Measurements from ENCODE around the gene GRID1.
"Not testable (repeated sequence)": the region's sequence is repeated elsewhere in the genome, so short reads cannot be mapped to it uniquely, and the experiment has no call there.

The GRID1 gene

DNA sequence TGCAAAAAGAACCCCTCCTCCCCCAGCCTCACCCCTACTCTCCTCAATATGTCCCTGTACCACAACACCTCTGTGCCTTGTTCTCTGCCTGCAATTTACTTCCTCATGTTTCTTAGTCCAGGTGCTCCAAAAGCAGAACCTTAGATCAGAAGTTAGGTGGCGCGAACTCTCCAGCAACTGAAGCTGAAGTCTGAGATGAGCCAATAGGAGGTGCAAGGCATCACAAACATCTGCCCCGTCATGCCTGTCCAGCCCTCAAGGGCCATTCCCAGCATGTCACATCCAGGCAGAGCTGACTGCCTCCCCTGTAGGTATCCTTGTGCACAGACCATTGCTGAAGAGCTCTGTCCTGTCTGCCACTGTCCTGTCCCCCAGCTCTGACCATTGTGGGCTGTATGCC is 508.8 kb downstream of the GRID1 start:
- DNase-seq, result no peak

DNA sequence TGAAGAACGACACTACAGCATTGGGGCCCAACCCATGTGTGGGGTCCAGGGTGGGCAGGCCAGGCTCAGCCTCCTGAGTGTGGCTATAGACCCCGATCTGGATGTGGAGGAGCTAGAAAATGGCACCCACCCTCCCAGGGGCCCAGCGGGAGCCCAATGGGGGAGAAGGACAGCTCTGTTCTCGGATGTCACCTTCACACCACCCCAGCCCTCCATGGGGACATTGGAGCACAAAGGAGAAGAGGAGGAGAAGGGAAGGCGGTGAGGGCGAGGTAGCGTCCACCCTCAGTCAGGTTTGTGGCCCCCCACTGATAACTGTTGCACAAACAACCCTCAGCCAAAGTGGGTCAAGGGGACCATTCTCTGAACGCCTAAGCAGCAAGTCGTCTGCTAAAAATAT is 509.3 kb downstream of the GRID1 start:
- DNase-seq, result no peak

DNA sequence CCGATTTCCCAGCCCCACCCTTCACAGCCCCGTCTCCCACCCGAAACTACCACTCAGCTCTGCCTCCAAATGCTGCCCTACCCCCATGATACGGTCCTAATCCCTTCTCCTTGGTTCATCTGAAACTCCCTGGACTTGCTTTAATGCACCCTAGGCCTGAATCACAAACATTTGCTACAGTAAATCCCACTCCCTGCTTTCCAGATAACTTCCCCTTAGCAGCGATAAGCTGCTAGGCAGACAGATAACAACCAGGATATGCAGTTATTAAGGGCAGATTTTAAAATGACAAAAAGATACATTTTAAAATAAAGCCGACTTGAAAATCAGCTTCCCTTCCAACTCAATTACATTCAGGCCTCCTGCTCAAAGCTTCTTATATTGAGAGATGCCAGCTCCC is 514.7 kb downstream of the GRID1 start:
- DNase-seq, result no peak

- DNase-seq, result no peak
Observed at GRCh38 chr10:85851325-85851724, 515.3 kb downstream of the GRID1 start.

DNA sequence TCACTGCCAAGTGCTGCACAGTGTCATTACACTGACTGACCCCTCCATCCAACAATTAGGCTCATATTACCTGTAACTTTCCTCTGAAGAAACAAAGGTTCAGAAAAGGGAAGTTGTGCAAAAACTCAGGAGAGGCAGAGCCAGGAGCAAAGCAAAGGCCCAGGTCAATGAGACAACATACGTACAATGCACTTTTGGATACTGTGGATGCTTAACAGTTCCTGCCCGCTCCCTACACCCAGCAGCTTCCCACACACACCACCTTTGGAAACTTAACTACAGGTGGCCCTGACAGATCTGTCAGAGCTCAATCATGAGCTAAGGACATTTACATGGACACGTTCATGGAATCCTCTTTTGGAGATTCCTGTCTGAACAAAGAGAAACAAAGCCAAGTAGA is 515.9 kb downstream of the GRID1 start:
- DNase-seq, result no peak

GRCh38 chr10:85849315-85849714 is 517.3 kb downstream of the GRID1 start:
- no peak for DNase-seq

GRCh38 chr10:85848756-85849155 is 517.8 kb downstream of the GRID1 start:
- DNase-seq, result no peak

DNA sequence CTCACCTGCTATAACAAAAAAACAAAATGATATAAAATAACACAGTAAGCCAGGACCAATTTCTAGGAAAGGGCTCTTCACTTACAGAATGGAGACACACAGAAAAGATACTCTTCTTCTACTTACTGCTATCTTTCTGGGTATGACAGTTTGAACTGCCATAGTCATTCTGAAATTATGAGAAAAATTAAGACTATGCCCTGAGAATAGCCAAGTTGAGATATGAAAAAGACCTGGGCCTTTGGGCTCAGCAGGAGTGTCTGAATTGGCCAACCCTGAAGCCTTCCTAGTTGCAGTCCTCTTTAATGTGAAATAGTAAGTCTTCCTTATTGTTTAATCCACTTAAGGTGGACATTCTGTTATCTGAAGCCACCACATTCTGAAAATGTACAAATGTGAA is 519.5 kb downstream of the GRID1 start:
- no peak for DNase-seq

GRCh38 chr10:85838660-85839059 is 527.9 kb downstream of the GRID1 start:
- DNase-seq, result not testable (repeated sequence)

DNA sequence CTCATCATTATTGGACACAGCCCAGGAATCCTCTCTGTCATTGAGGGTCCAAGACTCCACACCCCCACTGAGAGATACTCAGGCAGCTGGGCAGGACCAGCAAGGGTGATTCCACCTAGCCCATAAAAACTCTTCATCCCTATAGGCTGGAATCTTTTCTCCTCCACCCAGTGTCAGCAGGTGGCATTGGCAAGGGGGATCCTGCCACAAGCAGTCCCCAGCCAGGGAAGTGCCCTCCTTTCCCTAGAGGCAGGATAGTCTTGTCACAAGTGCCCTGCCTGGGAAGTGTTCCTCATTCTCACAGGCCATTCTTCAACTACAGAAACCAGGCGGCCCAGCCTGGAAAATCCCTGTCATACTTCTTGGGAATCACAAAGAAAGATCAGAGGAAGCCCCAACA is 533.6 kb downstream of the GRID1 start:
- DNase-seq, result no peak

GRCh38 chr10:85831422-85831821 is 535.2 kb downstream of the GRID1 start:
- DNase-seq, result no peak

GRCh38 chr10:85826377-85826776 is 540.2 kb downstream of the GRID1 start:
- DNase-seq, result no peak

DNA sequence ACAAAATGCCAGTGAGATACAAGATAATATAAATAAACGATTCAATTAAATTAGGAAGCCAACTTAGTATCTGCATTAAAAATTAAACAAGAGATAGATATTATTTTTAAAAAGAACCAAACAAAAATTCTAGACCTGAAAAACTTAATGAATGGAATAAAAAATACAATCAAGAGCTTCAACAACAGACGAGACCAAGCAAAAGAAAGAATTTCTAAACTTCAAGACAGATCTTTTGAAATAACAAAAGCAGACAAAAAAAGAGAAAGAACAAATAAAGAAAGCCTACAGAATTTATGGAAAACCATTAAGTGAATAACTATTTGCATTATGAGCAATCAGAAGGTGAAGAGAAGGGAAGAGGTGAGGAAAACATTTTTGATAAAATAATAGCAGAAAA is 555.2 kb downstream of the GRID1 start:
- DNase-seq, result no peak

- no peak for DNase-seq
Observed at GRCh38 chr10:85810674-85811073, 555.9 kb downstream of the GRID1 start.

DNA sequence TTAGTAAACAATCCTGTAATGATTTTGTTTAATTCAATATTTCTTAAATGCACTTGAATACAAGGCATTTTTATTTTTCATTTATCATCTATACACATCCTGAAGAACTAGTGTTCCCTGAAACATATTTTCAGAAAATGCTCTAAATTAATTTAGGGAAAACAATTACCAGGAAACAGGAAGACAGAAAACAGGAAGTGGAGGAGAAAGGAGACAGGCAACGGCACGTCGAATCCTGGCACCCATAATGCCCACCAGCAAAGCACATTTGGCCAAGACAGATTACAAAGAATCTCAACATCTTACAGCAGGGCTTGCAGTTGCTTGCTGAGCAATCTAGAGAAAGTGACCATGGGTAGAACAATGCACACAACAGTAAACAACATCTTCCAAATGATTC is 571.1 kb downstream of the GRID1 start:
- DNase-seq, result no peak

- DNase-seq, result no peak
Observed at GRCh38 chr10:85794553-85794952, 572.0 kb downstream of the GRID1 start.

GRCh38 chr10:85792533-85792858 is 574.1 kb downstream of the GRID1 start:
- DNase-seq, result no peak

GRCh38 chr10:85791818-85792532 is 574.6 kb downstream of the GRID1 start:
- no peak for DNase-seq

- no peak for DNase-seq
Observed at GRCh38 chr10:85789982-85790789, 576.4 kb downstream of the GRID1 start.

DNA sequence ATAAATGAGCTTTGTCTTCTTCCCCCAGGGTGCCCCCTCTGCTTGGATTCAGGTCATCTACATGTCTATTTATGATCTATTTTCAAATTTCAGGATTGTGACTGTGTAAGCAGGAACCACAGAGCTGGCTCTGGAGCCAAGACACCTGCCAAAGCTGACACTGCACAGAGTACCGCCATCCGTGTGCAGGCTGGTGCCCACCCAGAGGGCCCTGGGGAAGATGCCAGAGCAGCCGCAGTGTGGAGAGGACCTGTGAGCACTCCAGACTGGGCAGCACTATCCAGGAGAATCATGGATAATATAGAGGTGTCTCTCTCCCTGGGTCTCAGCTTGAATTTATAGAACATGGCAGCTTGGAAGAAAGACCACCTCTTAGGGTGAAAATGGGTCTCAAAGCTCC is 577.5 kb downstream of the GRID1 start:
- DNase-seq, result no peak

DNA sequence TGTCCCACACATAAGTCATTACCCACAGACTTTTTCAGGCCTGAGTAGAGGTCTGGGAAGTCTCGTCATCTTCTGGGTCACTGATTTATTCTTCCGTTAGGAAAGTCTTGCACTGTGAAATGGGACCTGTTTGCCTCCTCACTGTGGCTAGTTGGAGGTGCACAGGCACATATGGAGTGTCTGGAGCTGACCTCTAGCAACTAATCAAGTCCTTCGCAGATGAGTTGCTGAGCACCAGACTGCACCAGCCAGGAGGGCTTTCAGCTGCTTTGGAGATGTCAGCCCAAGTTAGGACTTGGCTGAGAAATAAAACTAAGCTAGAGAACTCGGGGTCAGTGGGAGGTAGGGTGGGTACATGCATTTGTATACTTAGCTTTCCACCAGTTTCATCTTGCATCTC is 578.0 kb downstream of the GRID1 start:
- no peak for DNase-seq

DNA sequence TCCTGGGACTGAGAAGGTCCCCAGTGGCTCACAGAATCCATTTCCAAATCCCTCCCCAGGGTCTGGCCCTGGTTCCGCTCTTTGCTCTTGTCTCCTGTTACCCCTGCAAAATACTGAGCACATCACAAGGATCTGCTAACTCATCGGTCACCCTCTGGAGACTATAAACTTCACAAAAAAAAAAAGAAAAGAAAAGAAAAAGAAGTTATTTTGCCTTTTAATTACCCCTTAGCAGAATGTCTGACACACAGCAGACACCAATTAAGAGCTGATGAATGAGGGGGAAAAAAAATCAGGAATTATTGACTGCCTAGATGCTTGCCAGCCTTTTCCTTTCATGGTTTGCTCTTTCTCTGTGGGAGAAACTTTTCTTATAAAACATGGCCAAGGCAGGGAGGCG is 578.7 kb downstream of the GRID1 start:
- no peak for DNase-seq

DNA sequence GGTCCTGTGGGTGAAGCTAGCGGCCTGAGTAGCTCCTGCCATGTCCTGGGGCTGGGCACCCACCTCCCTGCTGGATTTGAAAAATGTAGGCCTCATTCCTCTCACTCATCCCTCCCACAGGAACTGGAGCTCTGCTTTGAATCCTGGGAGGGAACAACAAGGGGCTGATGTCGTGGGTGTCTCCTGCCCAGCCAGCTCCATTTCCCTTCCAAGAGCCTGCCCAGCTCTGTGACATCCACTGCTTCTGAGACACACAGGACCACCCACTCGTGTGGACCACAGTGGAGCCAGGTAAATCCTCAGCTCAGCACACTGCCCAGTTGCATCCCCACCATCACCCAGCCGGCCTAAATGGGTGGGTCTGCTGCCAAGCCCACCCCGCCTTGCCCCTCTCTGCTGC is 579.2 kb downstream of the GRID1 start:
- no peak for DNase-seq

DNA sequence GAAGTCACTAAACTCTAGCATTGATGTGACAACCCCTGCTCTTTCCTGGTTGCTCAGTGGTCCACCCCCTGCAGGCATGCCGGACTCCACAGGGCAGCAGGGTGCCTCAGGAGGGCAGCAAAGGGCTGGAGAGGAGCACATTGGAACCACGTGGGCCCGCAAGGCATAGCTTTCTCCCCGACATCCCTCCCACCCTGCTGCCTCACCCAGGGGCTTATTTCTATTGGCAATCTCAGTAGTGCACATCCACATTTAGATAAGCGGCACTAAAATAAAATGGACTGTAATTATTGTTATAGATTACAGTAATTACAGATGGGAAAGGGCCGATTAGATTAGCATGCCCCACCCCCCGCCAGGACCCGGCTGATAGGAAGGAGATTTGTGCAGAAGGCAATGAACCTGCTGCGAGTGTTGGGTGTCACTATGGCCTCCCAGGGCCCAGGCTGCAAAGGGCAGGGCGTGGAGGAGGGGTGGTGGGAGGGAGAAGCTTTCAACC is 580.1 kb downstream of the GRID1 start:
- DNase-seq, result no peak

GRCh38 chr10:85784792-85785191 is 581.8 kb downstream of the GRID1 start:
- no peak for DNase-seq

Data from inflammatory macrophage treated with lipopolysaccharide for 1 hour (primary cell).